ENCODE measurements around the gene THSD4.
"Not testable (repeated sequence)": the region's sequence is repeated elsewhere in the genome, so short reads cannot be mapped to it uniquely, and the experiment has no call there.

THSD4 gene

GRCh38 chr15:71203586-71204474, 88.6 kb downstream of the THSD4 start:
- Histone ChIP-seq H3K4me2 (ENCODE audit: low read depth, low read length, poor library complexity, severe bottlenecking) (no peak overlapping the region), H2AFZ (ENCODE audit: low read length) (no peak overlapping the region), H3K9ac (ENCODE audit: low read depth, low read length, poor library complexity, severe bottlenecking) (no peak overlapping the region), H3F3A (ENCODE audit: low read depth) (no peaks in the 10 kb centered on the region), H3K4me1 (ENCODE audit: insufficient read depth, low read length, poor library complexity, severe bottlenecking) (peaks cover 7% of the 10 kb centered on the region), H4K20me1 (ENCODE audit: insufficient read depth, low read length, poor library complexity, severe bottlenecking) (no peaks in the 10 kb centered on the region), H3K9me3 (ENCODE audit: insufficient read depth, low read depth, low read length) (no peaks in the 10 kb centered on the region), H3K9me2 (replicated peaks; ENCODE audit: low read depth, low read length) (no peaks in the 10 kb centered on the region), H3K79me2 (ENCODE audit: insufficient read depth, low read length) (no peaks in the 10 kb centered on the region), H3K4me3 (ENCODE audit: low read length, poor library complexity, severe bottlenecking) (no peak overlapping the region), H3K36me3 (ENCODE audit: insufficient read depth, low read length) (no peaks in the 10 kb centered on the region), H3K27me3 (ENCODE audit: insufficient read depth, low read length, poor library complexity, severe bottlenecking) (no peaks in the 10 kb centered on the region)
- TF ChIP-seq EZH2phosphoT487 (IDR thresholded peaks at IDR 0.05; ENCODE audit: borderline replicate concordance) (no peak), CTCF (conservative IDR thresholded peaks at IDR 0.05; ENCODE audit: low read length) (no peak)

- Histone ChIP-seq H3K4me2 (ENCODE audit: low read depth, low read length, poor library complexity, severe bottlenecking) (no peak overlapping the region), H3K4me1 (ENCODE audit: insufficient read depth, low read length, poor library complexity, severe bottlenecking) (peaks cover 7% of the 10 kb centered on the region), H4K20me1 (ENCODE audit: insufficient read depth, low read length, poor library complexity, severe bottlenecking) (no peaks in the 10 kb centered on the region), H3K9ac (ENCODE audit: low read depth, low read length, poor library complexity, severe bottlenecking) (no peak overlapping the region), H2AFZ (ENCODE audit: low read length) (no peak overlapping the region), H3K36me3 (ENCODE audit: insufficient read depth, low read length) (no peaks in the 10 kb centered on the region), H3K9me2 (replicated peaks; ENCODE audit: low read depth, low read length) (no peaks in the 10 kb centered on the region), H3F3A (ENCODE audit: low read depth) (no peaks in the 10 kb centered on the region), H3K79me2 (ENCODE audit: insufficient read depth, low read length) (no peaks in the 10 kb centered on the region), H3K27me3 (ENCODE audit: insufficient read depth, low read length, poor library complexity, severe bottlenecking) (no peaks in the 10 kb centered on the region), H3K9me3 (ENCODE audit: insufficient read depth, low read depth, low read length) (no peaks in the 10 kb centered on the region), H3K4me3 (ENCODE audit: low read length, poor library complexity, severe bottlenecking) (no peak overlapping the region)
- TF ChIP-seq CTCF (conservative IDR thresholded peaks at IDR 0.05; ENCODE audit: low read length) (no peak), EZH2phosphoT487 (IDR thresholded peaks at IDR 0.05; ENCODE audit: borderline replicate concordance) (no peak)
These were observed 91.9 kb downstream of the THSD4 start for GRCh38 chr15:71207141-71207540.

- no peaks in the 10 kb centered on the region for H3K36me3 ChIP-seq (ENCODE audit: insufficient read depth, low read length)
- no peaks in the 10 kb centered on the region for H3K79me2 ChIP-seq (ENCODE audit: insufficient read depth, low read length)
- no peaks in the 10 kb centered on the region for H3K4me1 ChIP-seq (ENCODE audit: insufficient read depth, low read length, poor library complexity, severe bottlenecking)
- H3K9me3 ChIP-seq (ENCODE audit: insufficient read depth, low read depth, low read length) = no peaks in the 10 kb centered on the region
- H3K27me3 ChIP-seq (ENCODE audit: insufficient read depth, low read length, poor library complexity, severe bottlenecking) = no peaks in the 10 kb centered on the region
- H3K4me2 ChIP-seq (ENCODE audit: low read depth, low read length, poor library complexity, severe bottlenecking) = no peak overlapping the region
- no peak overlapping the region for H3K4me3 ChIP-seq (ENCODE audit: low read length, poor library complexity, severe bottlenecking)
- H4K20me1 ChIP-seq (ENCODE audit: insufficient read depth, low read length, poor library complexity, severe bottlenecking) = no peaks in the 10 kb centered on the region
- no peaks in the 10 kb centered on the region for H3F3A ChIP-seq (ENCODE audit: low read depth)
- TF ChIP-seq CTCF (conservative IDR thresholded peaks at IDR 0.05; ENCODE audit: low read length) (no peak), EZH2phosphoT487 (IDR thresholded peaks at IDR 0.05; ENCODE audit: borderline replicate concordance) (no peak)
- no peaks in the 10 kb centered on the region for H3K9me2 ChIP-seq (replicated peaks; ENCODE audit: low read depth, low read length)
- H3K9ac ChIP-seq (ENCODE audit: low read depth, low read length, poor library complexity, severe bottlenecking) = no peak overlapping the region
- H2AFZ ChIP-seq (ENCODE audit: low read length) = no peak overlapping the region
These were observed 96.9 kb downstream of the THSD4 start for GRCh38 chr15:71212146-71212545.

DNA sequence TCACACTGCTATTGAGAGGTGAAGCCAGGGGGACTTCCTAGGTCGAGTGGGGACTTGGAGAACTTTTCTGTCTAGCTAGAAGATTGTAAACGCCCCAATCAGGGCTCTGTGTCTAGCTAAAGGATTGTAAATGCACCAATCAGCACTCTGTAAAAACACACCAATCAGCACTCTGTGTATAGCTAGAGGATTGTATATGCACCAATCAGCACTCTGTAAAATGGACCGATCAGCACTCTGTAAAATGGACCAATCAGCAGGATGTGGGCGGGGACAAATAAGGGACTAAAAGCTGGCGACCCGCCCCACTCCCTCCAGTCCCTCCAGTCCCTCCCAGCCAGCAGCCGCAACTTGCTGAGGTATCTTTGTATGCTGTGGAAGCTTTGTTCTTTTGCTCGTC, 98.7 kb downstream of the THSD4 start:
- H3K4me3 ChIP-seq (ENCODE audit: low read length, poor library complexity, severe bottlenecking); H3K4me2 ChIP-seq (ENCODE audit: low read depth, low read length, poor library complexity, severe bottlenecking); H3K9me3 ChIP-seq (ENCODE audit: insufficient read depth, low read depth, low read length); H3K9me2 ChIP-seq (replicated peaks; ENCODE audit: low read depth, low read length); H2AFZ ChIP-seq (ENCODE audit: low read length); H3K36me3 ChIP-seq (ENCODE audit: insufficient read depth, low read length); H3K4me1 ChIP-seq (ENCODE audit: insufficient read depth, low read length, poor library complexity, severe bottlenecking); H3K27me3 ChIP-seq (ENCODE audit: insufficient read depth, low read length, poor library complexity, severe bottlenecking); H3K79me2 ChIP-seq (ENCODE audit: insufficient read depth, low read length); H3K9ac ChIP-seq (ENCODE audit: low read depth, low read length, poor library complexity, severe bottlenecking); H3F3A ChIP-seq (ENCODE audit: low read depth); H4K20me1 ChIP-seq (ENCODE audit: insufficient read depth, low read length, poor library complexity, severe bottlenecking): not testable (repeated sequence)

Data from Loucy (cell line).